ENCODE data around the gene RAP2B. TPM values are rescaled to one million over a fixed set of nuclear protein-coding genes. Genes with fewer than 3 reads are reported as not detected.

RAP2B gene
- total and polyA plus RNA-seq, 2 of the 13 experiments (the other 11 are each of a cell fraction or from before 2014, with no cell fraction given), result 6.4 to 7.1 TPM

- no peak for TF ChIP-seq ZNF512 (CRISPR knock-in tag; IDR thresholded peaks at IDR 0.05)
- TF ChIP-seq TRIM24 (CRISPR knock-in tag; IDR thresholded peaks at IDR 0.05), result no peak
These were observed 23.5 kb upstream of the RAP2B start (continued) for GRCh38 chr3:153138276-153139210.

GRCh38 chr3:153142961-153143360 lies 19.1 kb upstream of the RAP2B start:
- Histone ChIP-seq H4K20me1 (ENCODE audit: insufficient read depth, low read length) (no peaks in the 10 kb centered on the region), H3K4me1 (ENCODE audit: insufficient read depth, low read length) (peaks cover 50% of the 10 kb centered on the region), H3K9ac (ENCODE audit: insufficient read depth, low read depth, low read length) (no peak overlapping the region), H3K9me3 (ENCODE audit: low read length) (no peaks in the 10 kb centered on the region), H3K36me3 (replicated peaks in 1 of 2; ENCODE audit: control insufficient read depth in 1 of 2, insufficient read depth in 2 of 2, low read length in 2 of 2) (no peaks in the 10 kb centered on the region), H3K79me2 (ENCODE audit: insufficient read depth, low read length) (no peaks in the 10 kb centered on the region), H3K4me2 (ENCODE audit: low read depth, low read length) (no peak overlapping the region), H3K27me3 (ENCODE audit: control insufficient read depth in 1 of 2, insufficient read depth in 2 of 2, low read length in 2 of 2) (no peaks in the 10 kb centered on the region), H3K4me3 (replicated peaks in 1 of 3; ENCODE audit: insufficient read depth in 1 of 3, low read depth in 2 of 3, low read length in 3 of 3) (no peak overlapping the region), H2AFZ (ENCODE audit: low read length) (no peak overlapping the region), H3K27ac (ENCODE audit: extremely low read length, insufficient read depth, low read length) (no peak overlapping the region)
- WGBS (ENCODE audit: low lambda C conversion rate), result 89% methylated on average over 1 of the region's 1 CpG
- no peak for FAIRE-seq
- ChIA-PET CTCF (ENCODE audit: low intra/inter-chr PET ratio, low total read pairs) (no interaction called here), POLR2A (interaction anchor here (0.8 kb wide), 1 partner anchor 16 kb away, joined by 3 read pairs; no protein-coding TSS in a partner anchor)
- no TSS peak for BruUV-seq (replicated peaks)
- in situ Hi-C loops (cut with HindIII; ENCODE audit: extremely low pct_ligation_motif_present, low pct_unique_long_range_greater_than_20kb), result no loop called here
- intact Hi-C loops (cut with micrococcal nuclease; ENCODE audit: unreplicated experiment), result no loop called here
- DNase-seq (ENCODE audit: low spot score), result no peak
- TF ChIP-seq PHB2 (IDR thresholded peaks at IDR 0.05; ENCODE audit: partially characterized antibody), result no peak
- no peak for TF ChIP-seq E2F2 (CRISPR knock-in tag; IDR thresholded peaks at IDR 0.05; ENCODE audit: borderline replicate concordance)
- no peak for TF ChIP-seq REPIN1 (CRISPR knock-in tag; IDR thresholded peaks at IDR 0.05; ENCODE audit: borderline replicate concordance, low read depth)
- no peak for TF ChIP-seq KDM5B (CRISPR knock-in tag; IDR thresholded peaks at IDR 0.05; ENCODE audit: borderline replicate concordance)
- TF ChIP-seq SMARCE1 (IDR thresholded peaks at IDR 0.05; ENCODE audit: borderline replicate concordance), result no peak
- no peak for TF ChIP-seq ATM (IDR thresholded peaks at IDR 0.05; ENCODE audit: borderline replicate concordance)
- no peak for TF ChIP-seq ZNF12 (CRISPR knock-in tag; IDR thresholded peaks at IDR 0.05)
- no peak for TF ChIP-seq PREB (CRISPR knock-in tag; IDR thresholded peaks at IDR 0.05)
- ATAC-seq, result no peak
